Measurements from ENCODE around the gene MS4A7.

DNA sequence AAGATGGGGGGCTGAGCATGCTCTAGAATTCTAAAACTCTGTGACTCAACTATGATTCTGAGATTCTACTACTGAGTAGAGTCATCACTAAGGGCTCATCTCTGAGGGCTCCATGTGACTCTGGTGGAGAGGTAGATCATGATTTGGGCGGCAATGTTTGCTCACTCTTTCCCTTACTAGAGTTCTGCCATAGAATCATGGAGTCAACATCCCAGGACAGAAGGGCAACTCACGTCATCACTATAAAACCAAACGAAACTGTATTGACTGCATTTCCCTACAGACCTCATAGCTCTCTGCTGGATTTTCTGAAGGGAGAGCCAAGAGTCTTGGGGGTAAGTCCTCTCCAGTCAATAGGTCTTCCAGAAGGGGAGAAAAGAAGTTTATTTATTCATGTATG lies 18.1 kb downstream of the MS4A7 start, which contains the start of gene MS4A14:
- TF ChIP-seq, protein P1, sequence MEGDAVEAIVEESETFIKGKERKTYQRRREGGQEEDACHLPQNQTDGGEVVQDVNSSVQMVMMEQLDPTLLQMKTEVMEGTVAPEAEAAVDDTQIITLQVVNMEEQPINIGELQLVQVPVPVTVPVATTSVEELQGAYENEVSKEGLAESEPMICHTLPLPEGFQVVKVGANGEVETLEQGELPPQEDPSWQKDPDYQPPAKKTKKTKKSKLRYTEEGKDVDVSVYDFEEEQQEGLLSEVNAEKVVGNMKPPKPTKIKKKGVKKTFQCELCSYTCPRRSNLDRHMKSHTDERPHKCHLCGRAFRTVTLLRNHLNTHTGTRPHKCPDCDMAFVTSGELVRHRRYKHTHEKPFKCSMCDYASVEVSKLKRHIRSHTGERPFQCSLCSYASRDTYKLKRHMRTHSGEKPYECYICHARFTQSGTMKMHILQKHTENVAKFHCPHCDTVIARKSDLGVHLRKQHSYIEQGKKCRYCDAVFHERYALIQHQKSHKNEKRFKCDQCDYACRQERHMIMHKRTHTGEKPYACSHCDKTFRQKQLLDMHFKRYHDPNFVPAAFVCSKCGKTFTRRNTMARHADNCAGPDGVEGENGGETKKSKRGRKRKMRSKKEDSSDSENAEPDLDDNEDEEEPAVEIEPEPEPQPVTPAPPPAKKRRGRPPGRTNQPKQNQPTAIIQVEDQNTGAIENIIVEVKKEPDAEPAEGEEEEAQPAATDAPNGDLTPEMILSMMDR (IDR thresholded peaks at IDR 0.05; ENCODE audit: insufficient read depth, low read length, poor library complexity, severe bottlenecking) = no peak
- TF ChIP-seq EZH2phosphoT487 (conservative IDR thresholded peaks at IDR 0.05; ENCODE audit: low read length) = no peak

All from SU-DHL-6 (cell line).